Glomerular visceral epithelial cell (primary cell): ENCODE measurements around the gene RNLS.

Experiments
- DNase-seq: peaks from one replicate; pipeline ENCODE4 v3.0.0-alpha.2; 2016; ENCODE audit errors: extremely low spot score

The RNLS gene

GRCh38 chr10:88582806-88583583 is at the start of gene RNLS:
Gene RNLS (minus strand): TSS chr10:88583318.
- peak; percentile 21 for DNase-seq

GRCh38 chr10:88624840-88625239 is 41.7 kb upstream of the RNLS start:
- no peak for DNase-seq

DNA sequence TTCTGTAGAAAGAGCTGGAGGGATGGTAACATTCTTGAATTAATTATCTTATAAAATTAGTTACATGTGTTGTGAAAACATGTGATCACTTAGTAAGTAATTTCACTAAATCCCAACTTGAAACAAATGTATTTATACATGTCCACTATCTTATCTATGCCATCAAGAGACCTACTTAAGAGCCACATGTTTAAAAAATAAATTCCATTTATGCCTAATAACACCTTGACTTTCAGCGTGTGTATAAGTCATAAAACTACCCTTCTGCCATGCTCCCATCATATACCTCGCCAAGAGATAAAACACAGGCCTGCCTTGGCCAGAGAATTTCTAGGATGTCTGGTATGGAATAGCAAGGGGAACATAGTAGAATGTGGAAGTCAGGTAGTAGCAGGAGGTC is 40.7 kb upstream of the RNLS start:
- no peak for DNase-seq

- DNase-seq, result no peak
Measured at GRCh38 chr10:88620441-88620840, 37.3 kb upstream of the RNLS start.

- no peak for DNase-seq
Measured at GRCh38 chr10:88618496-88618895, 35.4 kb upstream of the RNLS start.

GRCh38 chr10:88617772-88618300 is 34.7 kb upstream of the RNLS start:
- DNase-seq, result no peak

GRCh38 chr10:88616250-88616977 is 33.3 kb upstream of the RNLS start:
- DNase-seq, result no peak

DNA sequence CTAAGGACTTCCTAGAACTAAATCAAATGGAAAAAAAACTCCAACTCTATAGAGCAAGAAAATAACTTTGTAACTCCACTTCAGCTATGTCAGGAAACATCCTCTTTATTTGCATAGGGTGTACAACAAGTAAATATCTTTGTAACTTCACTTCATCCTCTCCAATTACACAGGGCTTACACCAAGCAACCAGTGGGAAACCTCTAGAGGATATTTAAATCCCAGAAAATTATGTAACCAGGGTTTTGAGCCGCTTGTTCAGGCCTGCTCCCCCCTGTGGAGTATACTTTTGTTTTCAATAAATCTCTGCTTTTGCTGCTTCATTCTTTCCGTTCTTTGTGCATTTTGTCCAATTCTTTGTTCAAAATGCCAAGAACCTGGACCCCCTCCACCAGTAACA is 25.7 kb upstream of the RNLS start:
- DNase-seq, result no peak

DNA sequence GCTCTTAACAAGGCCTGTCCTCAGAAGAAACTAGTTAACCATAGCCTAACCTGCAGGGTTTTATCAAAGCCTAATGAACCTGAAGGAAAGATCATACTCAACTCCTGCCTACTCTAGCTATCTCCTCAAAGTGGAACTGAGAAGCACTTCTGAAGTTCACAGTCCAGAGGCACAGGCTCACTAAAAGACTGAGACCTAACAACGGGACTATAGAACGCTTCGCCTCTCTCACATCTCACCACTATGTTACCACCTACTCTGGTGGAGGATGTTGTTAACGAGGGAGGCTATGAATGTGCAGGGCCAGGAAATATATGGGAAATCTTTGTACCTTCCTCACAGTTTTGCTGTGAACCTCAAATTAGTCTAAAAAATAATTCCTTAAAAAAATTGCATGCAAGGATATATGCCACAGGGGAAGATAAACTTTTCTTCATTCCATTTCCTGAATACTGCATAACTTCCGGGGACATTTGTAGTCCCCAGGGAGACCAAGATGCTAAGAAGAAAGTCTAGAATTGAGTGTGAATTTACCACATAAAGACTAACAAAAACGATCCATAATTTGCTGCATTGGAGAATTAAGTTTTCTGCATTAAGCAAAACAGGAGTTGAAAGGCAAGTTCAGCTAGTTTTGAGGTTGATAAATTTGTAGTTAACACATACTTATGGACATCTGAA is 25.1 kb upstream of the RNLS start:
- DNase-seq, result no peak

DNA sequence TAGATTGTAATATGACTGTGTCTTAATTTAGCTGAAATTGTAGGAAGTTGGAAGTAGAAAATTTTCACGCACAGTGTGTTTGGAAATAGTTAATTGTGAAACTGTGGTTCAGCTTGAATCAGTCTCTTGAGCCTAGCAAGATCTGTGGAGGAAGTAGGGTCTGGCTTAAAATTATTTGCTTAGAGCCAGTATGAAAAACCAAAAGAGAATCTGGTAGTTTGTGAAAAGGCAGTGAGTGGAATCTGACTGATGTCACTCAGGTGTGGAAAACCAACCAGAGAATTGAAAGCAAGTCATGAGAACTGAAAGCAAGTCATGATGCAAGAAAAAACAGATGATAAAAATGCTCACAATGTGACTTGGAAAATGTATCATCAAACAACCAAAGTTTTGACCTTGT is 14.9 kb upstream of the RNLS start:
- DNase-seq, result no peak

DNA sequence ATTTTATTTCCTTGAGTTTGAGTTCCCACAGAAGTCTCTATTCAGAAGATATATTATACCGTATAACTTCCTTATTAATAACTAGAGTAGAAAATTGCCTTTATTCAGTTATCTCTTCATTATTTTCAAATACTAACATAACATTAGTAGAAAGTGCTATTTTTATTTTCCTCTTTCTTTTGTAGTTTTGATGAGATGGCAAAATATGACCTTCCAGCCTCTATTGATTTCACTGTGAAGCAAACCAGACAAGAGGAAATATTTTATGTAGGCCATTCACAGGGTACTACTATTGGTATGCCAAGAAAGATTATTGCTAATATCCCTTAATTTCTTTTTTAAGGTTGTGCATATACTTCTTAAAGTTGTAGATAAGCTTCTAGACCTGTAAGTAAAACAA is 11.4 kb upstream of the RNLS start:
- DNase-seq, result no peak

DNA sequence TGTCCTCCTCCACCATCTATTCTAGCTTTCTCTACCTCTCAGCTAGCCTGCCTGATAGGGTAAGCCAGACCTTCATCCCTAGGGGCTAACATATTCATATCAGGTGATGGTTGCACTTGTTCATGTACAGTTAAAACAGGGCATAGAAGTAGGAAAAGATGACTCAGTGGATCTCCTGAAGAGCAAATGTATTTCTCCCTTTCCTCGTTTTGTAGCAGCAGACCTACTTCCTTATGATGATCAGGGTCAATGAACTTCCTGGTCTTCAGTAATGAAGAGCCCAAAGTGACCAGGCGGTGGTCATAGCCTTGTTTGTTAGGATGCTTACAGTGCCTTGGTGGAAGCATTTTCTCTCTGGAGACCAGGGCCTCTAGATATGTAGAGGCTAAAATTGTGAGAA is 9.8 kb upstream of the RNLS start:
- no peak for DNase-seq

- peak; percentile 4 for DNase-seq
Measured at GRCh38 chr10:88592381-88592780, 9.3 kb upstream of the RNLS start.

DNA sequence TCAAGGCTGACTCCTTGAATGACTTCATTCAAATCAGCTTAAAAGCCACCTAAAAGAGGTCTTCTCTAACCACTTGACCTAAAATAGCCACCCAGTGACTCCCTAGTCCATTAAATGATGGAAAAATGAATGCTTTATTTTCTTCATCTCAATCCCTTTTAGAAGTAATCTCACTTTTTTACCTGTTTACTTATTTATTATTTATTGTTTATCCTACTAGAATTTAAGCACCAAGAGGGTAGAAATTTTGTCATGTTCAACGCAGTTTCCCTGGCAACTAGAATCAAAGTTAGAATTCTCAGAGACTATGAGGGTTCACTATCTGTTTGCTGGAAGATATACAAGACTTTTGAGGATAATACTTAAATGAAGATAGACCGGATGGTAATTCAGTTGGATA is 3.3 kb upstream of the RNLS start, which contains the start of gene LIPJ:
Gene LIPJ, plus strand, starts transcription at position 301 of the 400 bp plus-strand sequence. CDS start 3,926 bp downstream, outside the sequence.
- DNase-seq, result no peak

GRCh38 chr10:88583584-88583957 is 453 bp upstream of the RNLS start:
- no peak for DNase-seq

GRCh38 chr10:88582411-88582805 is 710 bp downstream of the RNLS start:
- no peak for DNase-seq

DNA sequence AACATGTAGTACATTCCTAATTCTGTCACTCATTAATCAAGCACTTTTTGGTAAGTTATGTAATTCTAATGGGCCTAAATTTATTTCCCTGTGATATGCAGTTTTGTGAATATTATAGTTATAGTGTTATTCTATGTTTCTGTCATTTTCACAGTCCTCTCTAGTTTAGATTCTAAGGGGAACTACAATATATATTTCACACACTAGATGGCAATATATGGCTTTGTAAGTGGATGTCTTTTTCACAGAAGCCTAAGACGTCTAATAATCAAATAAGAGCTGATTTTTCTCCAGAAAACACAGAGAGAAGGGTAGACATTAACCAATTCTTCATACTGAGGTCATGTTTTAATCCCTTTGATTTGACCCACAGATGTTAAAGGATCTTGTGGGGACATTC is 18.0 kb downstream of the RNLS start:
- DNase-seq, result peak; percentile 20

DNA sequence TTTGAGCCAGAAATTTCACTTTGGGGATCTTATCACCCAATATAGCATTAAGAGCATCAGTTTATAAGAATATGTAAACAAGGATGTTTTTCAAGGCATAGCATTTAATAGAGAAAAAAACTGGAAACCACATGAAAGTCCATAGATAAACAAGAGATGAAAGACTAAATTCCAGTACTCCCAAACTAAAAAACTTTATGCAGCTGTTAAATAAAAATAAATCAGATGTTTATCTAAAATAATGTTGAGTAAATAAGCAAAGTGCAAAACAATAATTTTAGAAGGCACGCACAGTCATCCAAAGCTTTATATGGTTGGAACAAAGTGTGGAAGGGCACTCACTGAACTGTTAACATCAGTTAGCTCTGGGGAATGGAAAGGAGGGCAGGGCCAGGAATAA is 21.0 kb downstream of the RNLS start:
- DNase-seq, result no peak

- no peak for DNase-seq
Measured at GRCh38 chr10:88557658-88558057, 25.5 kb downstream of the RNLS start.

DNA sequence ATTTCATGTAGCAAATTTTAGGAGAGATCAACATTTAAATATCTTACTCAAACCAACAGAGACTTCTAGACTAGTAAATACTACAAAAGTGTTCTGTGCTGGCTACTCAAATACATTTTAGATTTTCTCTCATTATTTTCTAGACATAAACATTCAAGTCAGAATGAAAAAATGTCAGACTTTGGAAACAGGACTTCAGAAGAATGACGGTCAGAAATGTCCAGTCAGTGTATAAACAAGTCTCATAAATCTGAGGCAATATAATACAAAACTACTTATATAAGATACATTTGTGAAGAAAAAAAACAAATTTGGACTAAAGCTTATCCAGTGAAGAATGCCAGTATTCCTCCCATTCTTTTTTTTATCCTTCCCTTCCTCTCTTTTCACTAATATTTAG is 25.9 kb downstream of the RNLS start:
- no peak for DNase-seq

- DNase-seq, result no peak
Measured at GRCh38 chr10:88555190-88555908, 27.8 kb downstream of the RNLS start.
